HG03342 (cell line): Measurements from ENCODE around the gene PINK1.

Experiments used
- ATAC-seq: cut with Tn5 transposase; IDR thresholded peaks from one replicate; pipeline ENCODE4 v1.9.1; 2021; ENCODE audit warnings: mild to moderate bottlenecking, moderate library complexity; ENCODE audit not compliant: unreplicated experiment

Gene PINK1

GRCh38 chr1:20678599-20678998, 45.3 kb downstream of the PINK1 start:
- peak; percentile 46 for ATAC-seq

- no peak for ATAC-seq
Measured at GRCh38 chr1:20680269-20680668, 47.0 kb downstream of the PINK1 start.

DNA sequence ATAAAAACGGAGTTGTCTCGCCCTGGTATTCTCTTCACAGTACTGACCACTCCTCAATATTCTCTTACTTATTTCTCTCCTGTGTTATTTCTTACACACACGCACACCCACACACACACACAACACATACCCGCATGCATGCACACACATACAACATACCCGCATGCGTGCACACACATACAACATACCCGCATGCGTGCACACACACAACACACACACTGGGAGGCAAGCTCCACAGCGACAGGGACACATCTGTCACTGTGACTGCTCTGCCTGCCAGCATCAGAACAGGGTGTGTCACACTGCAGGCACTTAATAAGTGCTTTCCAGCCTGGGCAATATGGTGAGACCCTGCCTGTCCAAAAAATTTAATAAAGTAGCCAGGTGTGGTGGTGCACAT, 48.7 kb downstream of the PINK1 start:
- ATAC-seq = no peak

DNA sequence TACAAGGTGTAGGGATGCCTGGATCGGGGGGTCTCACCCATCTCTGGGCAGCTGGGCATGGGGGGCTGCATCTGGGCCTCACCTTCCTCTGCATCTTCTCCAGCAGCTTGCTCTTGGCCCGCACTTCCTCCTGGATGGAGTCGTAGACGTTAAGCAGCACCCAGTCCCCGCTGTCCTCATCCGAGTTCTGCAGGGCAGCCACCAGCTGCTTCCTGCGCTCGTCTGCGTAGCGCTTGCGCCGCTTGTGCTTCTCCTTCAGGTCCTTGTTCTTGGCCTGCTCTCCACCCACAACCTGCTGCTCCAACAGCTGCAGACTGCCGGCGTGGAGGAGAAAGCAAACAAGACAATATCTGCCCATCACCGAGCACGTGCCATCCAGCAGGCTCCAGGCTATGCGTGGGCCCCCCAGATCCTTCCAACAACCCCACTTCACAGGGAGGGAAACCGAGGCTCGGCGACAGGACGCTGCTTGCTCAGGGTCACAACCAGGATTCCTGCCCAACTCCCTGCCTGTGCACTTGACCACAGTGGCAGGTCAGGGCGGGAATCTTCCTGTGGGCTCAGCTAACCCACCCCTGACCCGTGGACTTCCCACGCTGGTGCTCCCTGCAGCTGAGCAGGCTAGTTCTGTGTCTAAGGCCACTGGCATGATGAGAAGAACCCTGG, 49.4 kb downstream of the PINK1 start:
- no peak for ATAC-seq

DNA sequence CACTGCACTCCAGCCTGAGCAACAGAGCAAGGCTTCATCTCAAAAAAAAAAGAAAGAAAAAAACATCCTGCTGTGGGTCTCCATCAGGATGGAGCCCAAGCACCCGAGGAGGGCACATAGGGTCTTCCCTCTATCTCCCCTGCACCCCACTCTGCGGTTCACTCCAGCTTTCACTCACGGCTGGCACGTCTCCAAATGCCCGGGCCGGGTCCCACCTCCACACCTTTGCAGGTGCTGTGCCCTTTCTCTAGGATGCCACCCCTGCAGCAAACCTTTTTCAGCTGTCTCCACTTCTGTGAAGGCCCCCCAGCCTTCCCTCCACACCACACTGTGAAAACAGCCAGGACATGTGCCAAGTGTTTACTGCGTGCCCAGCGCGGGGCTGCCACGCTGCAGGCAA, 50.4 kb downstream of the PINK1 start:
- ATAC-seq = no peak

DNA sequence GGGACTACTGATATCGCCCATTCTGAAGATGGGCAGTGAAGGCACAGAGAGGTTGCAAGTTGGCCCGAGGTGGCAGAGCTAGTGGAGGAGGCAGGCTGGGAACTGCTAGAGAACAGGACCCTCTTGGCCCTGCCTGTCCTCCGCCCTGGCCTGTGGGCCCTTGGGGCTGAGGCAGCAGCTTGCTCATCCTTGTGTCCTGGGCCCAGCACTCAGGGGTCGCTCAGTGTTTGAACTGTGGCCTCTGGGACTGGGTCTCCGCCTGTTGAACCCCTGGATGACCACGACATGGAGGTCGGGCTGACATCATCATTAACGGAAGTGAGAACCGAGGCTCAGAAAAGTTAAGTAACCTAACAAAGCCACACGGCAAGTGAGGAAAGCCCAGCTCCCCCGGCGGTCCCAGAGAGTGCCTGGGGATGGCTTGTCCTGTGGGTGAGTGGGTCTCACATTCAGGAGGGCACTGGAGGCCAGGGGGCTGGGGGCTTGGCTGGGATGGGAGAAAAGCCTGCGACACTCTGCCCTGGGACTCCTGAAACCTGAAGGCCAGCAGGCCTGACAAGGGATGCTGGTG, 50.9 kb downstream of the PINK1 start:
- ATAC-seq = no peak

- no peak for ATAC-seq
Measured at GRCh38 chr1:20684651-20685050, 51.4 kb downstream of the PINK1 start.

DNA sequence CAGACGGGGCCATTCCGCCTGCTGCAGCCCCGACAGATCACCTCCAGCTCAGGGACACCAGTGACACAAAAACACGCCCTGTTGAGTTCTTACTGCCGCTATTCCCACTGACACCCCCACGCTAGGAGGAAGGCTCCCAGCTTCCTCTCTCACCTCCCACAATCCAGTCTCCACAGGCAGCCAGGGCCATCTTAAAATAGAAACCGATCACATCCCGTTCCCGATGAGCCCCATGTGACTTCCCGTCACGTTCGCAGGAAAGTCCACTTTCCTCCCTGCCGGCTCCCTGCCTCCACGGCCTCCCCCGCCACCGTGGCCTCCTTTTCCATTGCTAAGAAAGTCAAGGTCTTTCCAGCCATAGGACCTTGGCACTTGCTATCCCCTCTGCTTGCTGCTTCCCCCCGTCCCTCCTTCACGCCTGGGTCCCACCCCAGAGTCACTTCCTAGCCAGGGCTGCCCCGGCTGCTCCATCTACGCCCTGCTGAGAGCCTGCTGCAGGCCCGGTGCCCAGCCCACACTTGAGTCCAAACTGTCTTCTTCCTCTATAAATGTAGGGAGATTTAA, 51.9 kb downstream of the PINK1 start:
- no peak for ATAC-seq

GRCh38 chr1:20685741-20686140, 52.5 kb downstream of the PINK1 start:
- no peak for ATAC-seq

DNA sequence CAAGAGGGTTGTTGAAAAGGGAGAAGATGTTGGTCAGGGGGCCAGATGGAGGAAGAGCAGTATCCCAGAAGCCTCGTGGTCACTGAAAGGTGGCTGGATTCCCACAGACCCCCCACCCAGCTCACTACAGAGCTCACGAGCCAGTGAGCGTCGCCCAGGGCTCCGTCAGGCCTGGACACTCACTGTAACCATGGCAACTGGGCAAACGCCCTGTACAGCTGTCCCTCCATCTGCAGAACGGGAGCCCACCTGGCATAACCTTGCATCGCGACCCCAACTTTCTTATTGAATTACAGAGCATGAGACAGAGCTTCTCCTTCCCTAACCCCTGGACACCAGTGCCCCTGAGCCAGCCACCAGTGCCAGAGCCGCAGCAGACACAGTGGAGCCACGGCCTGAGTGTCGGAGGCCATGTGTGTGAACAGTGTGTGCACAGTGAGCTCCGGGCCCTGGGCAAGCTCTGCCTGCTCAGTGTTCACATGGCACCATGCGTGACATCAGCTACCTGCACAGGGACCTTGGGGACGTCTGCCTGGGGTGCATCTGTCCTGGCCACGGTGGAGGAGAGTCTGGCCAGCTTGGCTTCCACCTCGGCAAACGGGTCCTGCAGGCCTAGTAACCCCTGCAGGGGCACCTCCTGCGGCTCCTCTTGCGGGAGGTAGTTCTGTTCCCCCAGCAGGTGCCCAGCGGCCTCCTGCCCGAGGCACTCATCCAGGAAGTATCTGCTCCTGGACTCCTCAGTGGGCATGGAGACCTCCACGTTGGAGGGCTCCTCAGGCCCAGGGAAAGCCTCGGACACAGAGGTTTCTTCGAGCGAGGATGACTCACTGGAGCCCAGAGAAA, 53.8 kb downstream of the PINK1 start:
- no peak for ATAC-seq

DNA sequence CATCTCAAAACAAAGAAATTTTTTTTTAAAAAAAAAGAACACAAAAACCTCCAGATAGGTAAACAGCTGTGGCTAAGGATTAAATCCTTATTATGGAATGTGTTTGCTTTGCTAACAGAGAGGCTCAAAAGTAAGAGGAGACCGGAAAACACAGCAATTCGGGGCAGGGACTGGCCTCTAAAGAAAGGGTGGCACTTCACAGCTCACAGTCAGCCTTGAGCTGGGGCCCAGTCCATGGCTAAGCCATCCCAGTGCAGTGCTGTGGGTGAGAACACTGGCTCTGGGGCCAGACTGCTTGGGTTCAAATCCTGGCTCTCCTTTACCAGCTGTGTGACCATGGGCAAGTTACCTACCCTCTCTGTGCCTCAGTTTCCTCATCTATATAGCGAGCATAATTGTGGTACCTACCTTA, 56.4 kb downstream of the PINK1 start:
- no peak for ATAC-seq

- ATAC-seq = no peak
Measured at GRCh38 chr1:20691872-20692271, 58.6 kb downstream of the PINK1 start.

DNA sequence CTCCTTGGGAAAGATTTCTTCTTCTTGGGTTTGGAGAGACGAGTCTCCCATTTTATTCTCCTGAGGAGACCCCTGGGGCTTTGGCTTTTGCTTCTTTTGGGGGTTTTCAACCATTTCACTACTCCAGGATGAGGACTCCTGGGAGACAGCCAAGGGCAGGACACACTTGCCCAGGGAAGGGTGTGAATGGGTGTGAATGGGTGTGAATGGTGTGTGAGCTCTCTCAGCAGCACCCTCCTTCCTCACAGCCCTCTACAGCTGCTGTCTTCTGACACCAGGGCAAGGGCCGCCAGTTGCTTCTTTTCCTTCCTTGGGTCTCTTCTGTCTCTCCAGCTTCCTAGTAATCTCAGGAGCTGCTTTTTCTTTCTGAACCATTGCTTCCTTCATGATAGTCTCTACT, 60.4 kb downstream of the PINK1 start:
- no peak for ATAC-seq

- ATAC-seq = no peak
Measured at GRCh38 chr1:20695515-20695914, 62.3 kb downstream of the PINK1 start.

GRCh38 chr1:20696397-20697333, 63.4 kb downstream of the PINK1 start:
- peak; percentile 83 for ATAC-seq

GRCh38 chr1:20697563-20697962, 64.3 kb downstream of the PINK1 start:
- no peak for ATAC-seq

GRCh38 chr1:20698195-20698910, 65.1 kb downstream of the PINK1 start:
- no peak for ATAC-seq

GRCh38 chr1:20699558-20699957, 66.3 kb downstream of the PINK1 start:
- no peak for ATAC-seq

DNA sequence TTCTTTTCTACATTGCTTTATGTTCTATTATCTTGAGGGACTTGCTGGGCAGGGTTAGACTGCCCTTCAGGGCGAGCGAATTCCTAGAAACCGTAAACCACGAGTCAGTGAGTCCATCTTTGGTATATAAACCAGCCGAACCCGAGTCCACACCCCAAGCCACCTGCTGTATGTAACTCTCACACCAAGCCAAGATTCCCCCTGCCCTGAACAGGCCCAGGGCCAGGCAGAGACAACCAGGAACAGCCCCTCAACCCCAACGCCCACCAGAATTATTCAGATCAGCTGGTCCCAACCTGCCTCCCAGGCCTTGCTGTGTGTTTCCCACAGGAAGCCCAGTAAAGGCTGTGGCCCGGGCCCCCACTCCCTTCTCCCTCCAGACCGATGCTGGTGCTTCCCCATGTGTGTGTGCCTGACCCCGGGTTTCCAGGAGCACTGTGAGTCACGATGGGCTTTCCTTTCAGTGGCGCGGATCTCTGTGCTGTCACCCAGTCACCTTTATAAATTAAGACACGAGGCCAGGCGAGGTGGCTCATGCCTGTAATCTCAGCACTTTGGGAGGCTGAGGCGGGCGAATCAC, 67.5 kb downstream of the PINK1 start:
- ATAC-seq = no peak
